Fibroblast of peridontal ligament (primary cell): ENCODE results near the gene SLCO2A1.

Experiments used
- DNase-seq: peaks from one replicate; pipeline ENCODE4 v3.0.0-alpha.2; 2010; ENCODE audit errors: extremely low read depth

Gene SLCO2A1

GRCh38 chr3:134034005-134034785 lies 4.5 kb upstream of the SLCO2A1 start:
- DNase-seq: no peak

- no peak for DNase-seq
Observed at GRCh38 chr3:134033315-134033996, 3.7 kb upstream of the SLCO2A1 start.

- DNase-seq: no peak
Observed at GRCh38 chr3:134031348-134031915, 1.7 kb upstream of the SLCO2A1 start.

- DNase-seq: no peak
Observed at GRCh38 chr3:134030379-134031347, 938 bp upstream of the SLCO2A1 start.

- DNase-seq: peak; percentile 1
Observed at GRCh38 chr3:134029256-134029733, 430 bp downstream of the SLCO2A1 start.

- DNase-seq: no peak
Observed at GRCh38 chr3:134028486-134029255, 1.1 kb downstream of the SLCO2A1 start.

GRCh38 chr3:134027631-134028030 lies 2.1 kb downstream of the SLCO2A1 start:
- DNase-seq: no peak

GRCh38 chr3:134020135-134020680 lies 9.5 kb downstream of the SLCO2A1 start:
- DNase-seq: no peak

- no peak for DNase-seq
Observed at GRCh38 chr3:134018850-134019249, 10.9 kb downstream of the SLCO2A1 start.

- DNase-seq: no peak
Observed at GRCh38 chr3:134018406-134018805, 11.3 kb downstream of the SLCO2A1 start.

GRCh38 chr3:134017490-134017889 lies 12.2 kb downstream of the SLCO2A1 start:
- no peak for DNase-seq

GRCh38 chr3:134014270-134014669 lies 15.5 kb downstream of the SLCO2A1 start:
- DNase-seq: no peak

- DNase-seq: no peak
Observed at GRCh38 chr3:134013280-134013679, 16.4 kb downstream of the SLCO2A1 start.

- DNase-seq: no peak
Observed at GRCh38 chr3:134009345-134010000, 20.3 kb downstream of the SLCO2A1 start.

- DNase-seq: no peak
Observed at GRCh38 chr3:134008630-134009156, 21.0 kb downstream of the SLCO2A1 start.

GRCh38 chr3:134007819-134008218 lies 21.9 kb downstream of the SLCO2A1 start:
- DNase-seq: no peak

GRCh38 chr3:134004841-134005240 lies 24.9 kb downstream of the SLCO2A1 start:
- DNase-seq: no peak

GRCh38 chr3:134003066-134003465 lies 26.7 kb downstream of the SLCO2A1 start:
- DNase-seq: no peak

- no peak for DNase-seq
Observed at GRCh38 chr3:134002306-134002705, 27.4 kb downstream of the SLCO2A1 start.

GRCh38 chr3:134001251-134001650 lies 28.5 kb downstream of the SLCO2A1 start:
- no peak for DNase-seq
